ENCODE results near the gene AKAP3.
A peak's percentile ranks its signal among the peaks of the same experiment; 100 is the strongest.

DNA sequence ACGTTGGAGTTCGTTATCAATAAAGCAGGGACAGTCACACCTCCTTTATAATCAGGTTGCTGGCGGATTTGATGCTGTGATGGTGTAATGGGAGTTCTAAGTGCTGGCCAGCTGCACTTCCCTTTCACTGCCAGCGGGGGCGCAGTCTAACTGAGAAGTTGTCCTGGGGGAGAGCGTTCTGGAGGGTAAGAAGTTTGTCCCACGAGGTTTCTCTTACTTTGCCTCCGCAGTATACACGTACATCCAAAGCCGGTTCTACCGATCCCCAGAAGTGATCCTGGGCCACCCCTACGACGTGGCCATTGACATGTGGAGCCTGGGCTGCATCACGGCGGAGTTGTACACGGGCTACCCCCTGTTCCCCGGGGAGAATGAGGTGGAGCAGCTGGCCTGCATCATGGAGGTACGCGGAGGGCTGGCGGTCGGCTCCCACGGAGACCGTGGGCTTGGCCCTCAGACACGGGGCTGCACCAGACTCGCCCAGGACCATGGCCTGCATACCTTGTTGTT, 44.1 kb downstream of the AKAP3 start:
- TF ChIP-seq, protein P1, sequence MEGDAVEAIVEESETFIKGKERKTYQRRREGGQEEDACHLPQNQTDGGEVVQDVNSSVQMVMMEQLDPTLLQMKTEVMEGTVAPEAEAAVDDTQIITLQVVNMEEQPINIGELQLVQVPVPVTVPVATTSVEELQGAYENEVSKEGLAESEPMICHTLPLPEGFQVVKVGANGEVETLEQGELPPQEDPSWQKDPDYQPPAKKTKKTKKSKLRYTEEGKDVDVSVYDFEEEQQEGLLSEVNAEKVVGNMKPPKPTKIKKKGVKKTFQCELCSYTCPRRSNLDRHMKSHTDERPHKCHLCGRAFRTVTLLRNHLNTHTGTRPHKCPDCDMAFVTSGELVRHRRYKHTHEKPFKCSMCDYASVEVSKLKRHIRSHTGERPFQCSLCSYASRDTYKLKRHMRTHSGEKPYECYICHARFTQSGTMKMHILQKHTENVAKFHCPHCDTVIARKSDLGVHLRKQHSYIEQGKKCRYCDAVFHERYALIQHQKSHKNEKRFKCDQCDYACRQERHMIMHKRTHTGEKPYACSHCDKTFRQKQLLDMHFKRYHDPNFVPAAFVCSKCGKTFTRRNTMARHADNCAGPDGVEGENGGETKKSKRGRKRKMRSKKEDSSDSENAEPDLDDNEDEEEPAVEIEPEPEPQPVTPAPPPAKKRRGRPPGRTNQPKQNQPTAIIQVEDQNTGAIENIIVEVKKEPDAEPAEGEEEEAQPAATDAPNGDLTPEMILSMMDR (IDR thresholded peaks at IDR 0.05) = peak; percentile 91 to 98 (median 97)
- TF ChIP-seq POLR2A (IDR thresholded peaks at IDR 0.05) = peak in 2 of 3 donors; percentile 74 to 81
